Activated CD4-positive, alpha-beta T cell treated with anti-CD3 and anti-CD28 coated beads for 1 hour (primary cell): ENCODE measurements around the gene PTH2.
"Not testable (repeated sequence)": the region's sequence is repeated elsewhere in the genome, so short reads cannot be mapped to it uniquely, and the experiment has no call there.

Experiments used
- DNase-seq: peaks from one replicate; pipeline ENCODE4 v3.0.0-alpha.2; 2020

Gene PTH2, protein sequence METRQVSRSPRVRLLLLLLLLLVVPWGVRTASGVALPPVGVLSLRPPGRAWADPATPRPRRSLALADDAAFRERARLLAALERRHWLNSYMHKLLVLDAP

GRCh38 chr19:49423071-49423984, at the start of gene PTH2:
PTH2 (minus strand) TSS chr19:49423441; CDS start chr19:49423339, 102 bp downstream.
- no peak for DNase-seq

GRCh38 chr19:49472936-49473335, 49.7 kb upstream of the PTH2 start:
- no peak for DNase-seq

DNA sequence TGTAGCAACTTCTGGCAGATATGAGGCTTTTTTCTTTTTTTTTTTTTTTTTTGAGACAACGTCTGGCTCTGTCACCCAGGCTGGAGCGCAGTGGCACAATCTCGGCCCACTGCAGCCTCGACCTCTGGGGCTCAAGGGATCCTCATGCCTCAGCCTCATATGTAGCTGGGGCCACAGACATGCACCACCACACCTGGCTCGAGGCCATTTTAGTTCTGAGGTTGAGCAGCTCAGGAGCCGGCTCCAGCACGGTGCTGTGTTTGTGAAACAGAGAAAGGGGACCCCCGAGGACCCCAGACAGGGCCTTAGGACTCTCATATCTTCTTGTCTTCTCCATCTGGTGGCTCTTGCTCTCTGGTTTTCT, 47.4 kb upstream of the PTH2 start:
- no peak for DNase-seq

DNA sequence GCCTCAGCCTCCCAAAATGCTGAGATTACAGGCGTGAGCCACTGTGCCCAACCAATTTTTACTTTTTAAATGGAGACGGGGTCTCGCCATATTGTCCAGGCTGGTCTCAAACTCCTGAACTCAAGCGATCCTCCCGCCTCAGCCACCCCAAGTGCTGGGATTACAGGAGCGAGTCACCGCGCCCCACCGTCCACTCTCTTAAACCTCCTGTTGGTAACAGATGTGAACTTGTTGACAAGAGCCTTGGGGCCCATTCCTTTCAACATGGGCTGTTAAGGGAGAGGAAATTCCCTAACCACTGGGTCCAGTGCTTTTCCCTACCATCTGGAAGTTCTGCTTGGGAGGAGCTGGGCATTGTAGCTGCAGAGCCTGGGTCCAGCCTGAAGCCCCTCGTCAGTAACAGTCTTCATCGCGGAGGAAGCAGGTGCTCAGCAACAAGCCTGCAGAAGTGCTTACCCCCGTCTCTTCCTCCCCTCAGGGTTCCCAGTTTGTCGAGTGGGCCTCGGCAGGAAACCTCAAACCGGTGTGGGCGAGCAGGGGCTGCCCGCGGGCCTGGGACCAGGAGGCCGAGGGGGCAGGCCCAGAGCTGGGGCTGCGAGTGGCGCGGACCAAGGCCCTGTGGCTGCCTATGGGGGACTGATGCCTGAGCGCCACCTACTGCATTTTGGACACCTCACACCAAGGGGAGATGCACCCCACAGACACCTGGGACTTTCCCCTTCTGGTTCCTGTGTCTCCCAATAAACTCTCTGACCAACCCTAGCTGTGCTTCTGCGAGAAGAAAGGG, 46.8 kb upstream of the PTH2 start:
- peak; percentile 54 for DNase-seq

- DNase-seq, result peak; percentile 69
Observed at GRCh38 chr19:49468746-49469447, 45.7 kb upstream of the PTH2 start.

DNA sequence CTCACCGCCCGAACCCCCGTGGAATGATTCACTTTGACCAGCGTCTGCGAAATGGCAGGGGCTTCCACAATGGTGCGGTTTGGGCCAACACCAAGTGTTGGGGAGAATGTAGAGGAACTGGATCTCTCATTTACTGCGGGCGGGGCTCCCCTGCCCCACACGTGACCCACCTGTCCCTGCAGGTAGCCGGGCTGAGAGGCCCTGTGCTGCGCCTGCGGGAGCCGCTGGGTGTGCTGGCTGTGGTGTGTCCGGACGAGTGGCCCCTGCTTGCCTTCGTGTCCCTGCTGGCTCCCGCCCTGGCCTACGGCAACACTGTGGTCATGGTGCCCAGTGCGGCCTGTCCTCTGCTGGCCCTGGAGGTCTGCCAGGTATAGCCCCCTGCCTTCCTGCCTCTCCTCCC, 45.0 kb upstream of the PTH2 start:
- no peak for DNase-seq

DNA sequence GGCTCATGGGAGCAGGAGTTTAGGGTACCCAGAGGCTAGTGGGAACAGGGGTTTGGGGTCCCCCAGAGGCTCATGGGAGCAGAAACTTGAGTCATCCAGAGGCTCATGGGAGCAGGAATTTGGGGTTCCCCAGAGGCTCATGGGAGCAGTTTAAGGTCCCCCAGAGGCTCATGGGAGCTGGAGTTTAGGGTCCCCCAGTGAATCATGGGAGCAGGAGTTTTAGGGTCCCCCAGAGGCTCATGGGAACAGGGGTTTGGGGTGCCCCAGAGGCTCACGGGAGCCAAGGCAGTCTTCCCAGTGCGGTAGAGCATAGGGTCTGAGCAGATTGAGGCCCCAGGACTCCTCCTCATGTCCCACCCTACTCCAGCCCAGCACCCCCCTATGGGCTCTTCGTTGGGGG, 42.1 kb upstream of the PTH2 start:
- DNase-seq, result no peak

DNA sequence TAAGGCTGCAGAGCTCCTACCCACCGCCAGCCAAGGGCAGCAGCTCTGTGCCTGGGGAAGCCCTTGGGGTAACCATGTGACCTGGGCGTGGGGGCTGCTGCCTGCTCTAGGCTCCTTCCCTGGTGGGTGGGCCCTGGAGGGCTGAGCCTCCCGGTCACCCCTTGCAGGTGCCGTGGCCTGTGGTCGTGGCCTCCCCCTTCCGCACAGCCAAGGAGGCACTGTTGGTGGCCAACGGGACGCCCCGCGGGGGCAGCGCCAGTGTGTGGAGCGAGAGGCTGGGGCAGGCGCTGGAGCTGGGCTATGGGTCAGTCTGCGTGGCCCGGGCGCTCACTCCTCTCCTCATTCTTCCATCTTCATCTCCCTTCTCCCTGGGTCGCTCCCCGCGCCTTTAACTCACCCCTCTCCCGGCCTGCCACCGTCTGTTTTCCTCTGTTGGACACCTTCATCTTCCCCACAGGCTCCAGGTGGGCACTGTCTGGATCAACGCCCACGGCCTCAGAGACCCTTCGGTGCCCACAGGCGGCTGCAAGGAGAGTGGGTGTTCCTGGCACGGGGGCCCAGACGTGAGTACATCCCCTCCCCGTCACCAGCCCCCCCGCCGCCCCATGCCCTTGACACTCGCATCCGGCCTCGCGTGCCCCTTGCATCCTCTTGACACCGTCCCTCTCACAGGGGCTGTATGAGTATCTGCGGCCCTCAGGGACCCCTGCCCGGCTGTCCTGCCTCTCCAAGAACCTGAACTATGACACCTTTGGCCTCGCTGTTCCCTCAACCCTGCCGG, 40.9 kb upstream of the PTH2 start:
- no peak for DNase-seq

DNA sequence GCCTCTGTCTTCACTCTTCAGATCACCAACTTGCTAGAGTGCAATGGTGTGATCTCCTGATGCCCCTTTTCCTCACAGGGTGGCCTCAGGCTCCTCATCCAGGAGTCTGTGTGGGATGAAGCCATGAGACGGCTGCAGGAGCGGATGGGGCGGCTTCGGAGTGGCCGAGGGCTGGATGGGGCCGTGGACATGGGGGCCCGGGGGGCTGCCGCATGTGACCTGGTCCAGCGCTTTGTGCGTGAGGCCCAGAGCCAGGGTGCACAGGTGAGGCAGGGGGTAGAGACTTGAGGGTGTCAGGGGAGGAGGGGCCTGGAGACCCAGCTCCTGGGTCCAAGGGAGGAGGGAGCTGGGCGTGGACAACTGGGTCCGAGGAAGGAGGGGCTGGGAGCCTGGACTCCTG, 39.3 kb upstream of the PTH2 start:
- DNase-seq, result no peak

- DNase-seq, result no peak
Observed at GRCh38 chr19:49461656-49462055, 38.4 kb upstream of the PTH2 start.

GRCh38 chr19:49461130-49461529, 37.9 kb upstream of the PTH2 start:
- not testable (repeated sequence) for DNase-seq

DNA sequence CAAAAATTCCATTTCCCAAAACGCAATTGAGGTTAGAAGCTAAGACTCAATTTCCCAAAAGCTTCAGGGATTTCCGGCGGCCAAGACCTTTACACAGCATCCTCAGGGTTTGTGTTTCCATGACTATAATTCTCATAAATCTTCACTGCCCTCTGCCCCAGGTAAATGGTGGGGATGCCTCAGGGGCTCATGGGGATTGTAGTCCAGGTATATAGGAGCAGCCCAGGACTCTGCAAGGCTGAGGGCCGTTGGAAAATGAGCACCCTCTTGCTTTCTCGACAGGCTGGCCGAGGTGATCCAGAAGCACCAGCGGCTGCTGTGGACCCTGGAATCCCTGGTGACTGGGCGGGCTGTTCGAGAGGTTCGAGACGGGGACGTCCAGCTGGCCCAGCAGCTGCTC, 36.1 kb upstream of the PTH2 start:
- DNase-seq, result no peak

GRCh38 chr19:49458567-49458903, 35.3 kb upstream of the PTH2 start:
- no peak for DNase-seq

- DNase-seq, result no peak
Observed at GRCh38 chr19:49456326-49456725, 33.1 kb upstream of the PTH2 start.

DNA sequence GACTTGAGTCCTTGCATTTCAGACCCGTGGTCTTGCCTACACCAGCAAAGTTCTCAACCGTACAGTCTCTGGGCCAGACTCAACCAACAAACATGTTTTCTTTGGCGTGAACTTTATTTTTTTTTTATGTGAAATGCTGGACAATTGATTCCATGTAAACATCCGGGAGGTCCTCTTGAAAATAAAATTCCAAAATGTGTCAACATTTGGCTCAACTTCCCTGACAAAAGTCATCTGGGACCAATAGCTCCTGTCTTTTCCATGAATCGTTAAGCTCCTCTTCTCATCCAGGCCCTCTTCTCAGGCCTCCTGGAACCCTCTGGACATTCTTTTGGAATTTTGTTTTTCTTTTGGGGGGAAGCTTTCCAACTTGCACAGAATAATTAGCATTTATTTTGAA, 32.5 kb upstream of the PTH2 start:
- no peak for DNase-seq

DNA sequence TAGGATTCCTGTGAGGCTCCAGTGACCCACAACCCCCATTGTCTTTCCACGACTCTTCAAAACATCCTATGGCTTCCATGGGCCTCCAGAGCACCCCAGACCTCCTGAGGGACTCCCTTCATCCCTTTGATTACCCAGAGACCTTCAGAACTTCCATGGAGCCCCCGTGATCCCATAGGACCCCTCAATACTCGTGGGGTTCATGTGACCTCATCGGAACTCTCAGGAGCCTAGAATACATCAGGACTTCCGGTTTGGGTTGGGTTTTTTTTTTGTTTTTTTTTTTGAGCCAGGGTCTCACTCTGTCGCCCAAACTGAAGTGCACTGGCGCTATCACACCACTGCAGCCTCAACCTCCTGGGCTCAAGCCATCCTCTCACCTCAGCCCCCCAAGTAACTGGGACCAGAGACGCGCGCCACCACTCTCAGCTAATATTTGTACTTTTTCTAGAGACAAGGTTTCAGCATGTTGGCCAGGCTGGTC, 30.6 kb upstream of the PTH2 start:
- no peak for DNase-seq

DNA sequence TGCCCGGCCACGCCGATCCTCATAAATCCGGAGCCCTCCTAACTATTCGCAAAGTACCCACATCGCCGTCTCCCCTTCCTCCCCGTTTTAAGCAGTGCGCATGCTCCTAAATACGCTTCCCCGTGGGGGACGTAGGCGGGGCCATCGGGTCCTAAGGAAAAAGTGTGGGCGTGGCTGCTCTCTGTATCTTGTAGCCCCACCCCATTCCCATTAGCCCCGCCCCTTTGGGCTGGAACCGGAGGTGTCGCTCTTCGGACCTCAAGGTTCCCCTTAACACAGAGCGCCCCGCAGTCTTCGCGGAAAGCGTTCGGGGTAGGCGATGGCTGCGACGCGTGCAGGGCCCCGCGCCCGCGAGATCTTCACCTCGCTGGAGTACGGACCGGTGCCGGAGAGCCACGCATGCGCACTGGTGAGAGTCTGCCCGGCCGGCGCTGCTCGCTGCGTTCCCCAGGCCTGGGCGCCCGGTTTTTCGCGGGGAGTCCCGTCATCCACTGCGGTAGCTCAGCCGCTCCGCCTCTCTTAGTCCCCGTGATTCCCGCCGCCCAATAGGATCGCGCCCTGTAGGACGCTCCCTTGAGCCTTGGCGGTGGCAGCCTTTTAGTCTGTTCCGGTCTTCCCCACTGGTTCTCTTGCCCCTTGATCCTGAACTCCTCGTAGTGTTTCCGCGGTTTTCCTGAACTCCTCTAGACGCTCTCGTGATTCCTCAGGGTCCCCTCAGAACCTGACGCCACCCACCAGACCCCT, 29.9 kb upstream of the PTH2 start, which contains the start of gene ALDH16A1:
ALDH16A1 (plus strand) TSS at position 213 of the 744 bp plus-strand sequence; CDS start at position 320, 107 bp downstream.
- DNase-seq, result peak; percentile 97

DNA sequence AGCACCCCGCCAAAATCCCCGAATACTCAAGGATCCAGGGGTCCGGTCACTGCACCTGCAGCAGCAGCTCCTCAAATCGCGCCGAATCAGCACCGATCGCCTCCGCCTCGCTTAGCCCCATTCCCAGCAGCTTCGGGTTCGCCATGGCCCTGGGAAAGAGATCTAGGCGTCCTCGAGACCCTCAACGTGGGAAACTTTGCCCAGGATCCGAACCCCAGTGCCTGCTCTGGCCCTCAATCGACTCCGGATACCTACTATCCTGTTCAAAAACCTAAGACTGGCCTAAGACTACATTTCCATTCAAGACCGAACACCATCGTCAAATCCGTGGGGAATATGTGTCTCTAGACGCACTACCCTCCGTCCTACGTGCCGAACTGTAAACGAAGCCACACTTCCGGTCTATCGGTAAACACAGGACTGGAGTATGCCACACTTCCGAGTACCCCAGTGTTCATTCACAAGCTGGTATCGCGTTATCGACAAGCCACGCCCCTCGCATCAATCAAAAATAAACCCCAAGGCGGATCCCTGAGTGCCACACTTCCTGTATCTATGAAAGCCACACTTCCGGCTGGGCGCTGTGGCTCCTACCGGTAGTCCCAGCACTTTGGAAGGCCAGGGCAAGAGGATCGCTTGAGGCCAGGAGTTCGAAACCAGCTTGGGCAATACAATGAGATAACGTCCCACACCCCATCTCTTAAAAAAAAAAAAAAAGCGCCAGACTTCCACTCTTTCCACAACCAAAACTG, 28.4 kb upstream of the PTH2 start, which contains the start of gene PIH1D1:
PIH1D1 (minus strand) TSS at position 385 of the 752 bp plus-strand sequence; CDS start at position 145, 240 bp downstream.
- peak; percentile 88 for DNase-seq

DNA sequence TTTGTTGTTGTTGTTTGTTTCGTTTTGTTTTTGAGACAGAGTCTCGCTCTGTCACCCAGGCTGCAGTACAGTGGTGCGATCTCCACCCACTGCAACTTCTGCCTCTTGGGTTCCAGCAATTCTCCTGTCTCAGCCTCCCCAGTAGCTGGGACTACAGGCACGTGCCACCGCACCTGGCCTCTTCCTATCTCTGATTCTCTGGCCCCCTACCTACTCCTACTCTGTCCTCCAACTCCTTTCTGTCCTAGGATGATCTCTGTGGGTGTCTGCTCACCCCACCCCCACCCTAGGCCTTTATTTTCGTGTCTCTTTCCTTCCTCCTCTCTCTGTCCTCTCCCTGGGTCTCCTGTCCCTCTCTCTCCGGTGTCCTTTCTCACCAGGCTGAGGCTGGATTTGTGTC, 27.2 kb upstream of the PTH2 start:
- DNase-seq, result no peak

DNA sequence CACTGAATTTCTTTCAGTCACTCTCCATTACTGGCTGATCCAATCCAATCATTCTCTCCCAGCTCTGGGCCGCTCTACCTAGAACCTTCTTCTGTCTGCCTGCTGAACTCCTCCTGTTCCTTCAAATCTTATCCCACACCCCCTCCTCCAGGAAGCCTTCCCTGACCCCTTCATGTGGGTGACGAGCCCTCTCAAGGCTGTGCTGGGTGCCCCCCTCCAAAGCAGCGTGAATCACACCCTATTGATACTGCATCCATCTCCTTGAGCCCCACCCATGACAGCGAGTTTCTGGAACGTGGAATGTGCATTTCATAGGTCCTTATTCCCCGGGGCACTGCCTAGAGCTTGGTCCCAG, 25.2 kb upstream of the PTH2 start:
- DNase-seq, result no peak
